ENCODE data around the gene SPATA3. TPM values are rescaled to one million over a fixed set of nuclear protein-coding genes. Genes with fewer than 3 reads are reported as not detected.

Gene SPATA3
- total and polyA plus RNA-seq, 2 of the 13 experiments (the other 11 are each of a cell fraction or from before 2014, with no cell fraction given) = not detected

DNA sequence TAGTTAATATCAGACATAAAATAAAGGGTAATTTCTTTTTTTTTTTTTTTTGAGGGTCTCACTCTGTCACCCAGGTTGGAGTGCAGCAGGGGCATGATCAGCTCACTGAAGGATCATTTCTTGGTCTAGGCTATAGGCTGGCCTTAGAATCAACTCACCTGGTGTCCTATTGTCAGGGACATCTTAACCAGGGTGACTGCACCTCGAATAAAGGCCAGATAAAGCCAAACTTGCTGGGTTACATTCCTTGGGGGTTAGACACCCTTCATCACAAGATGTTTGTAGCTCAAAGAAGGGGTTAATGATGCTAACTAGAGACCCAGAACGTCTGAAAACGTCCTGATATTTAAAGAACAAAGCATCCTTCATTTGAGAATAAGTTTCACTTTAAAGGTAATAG lies 17.9 kb downstream of the SPATA3 start:
- Histone ChIP-seq H3K36me3 (replicated peaks in 1 of 2; ENCODE audit: control insufficient read depth in 1 of 2, insufficient read depth in 2 of 2, low read length in 2 of 2) (no peaks in the 10 kb centered on the region), H2AFZ (ENCODE audit: low read length) (no peak overlapping the region), H3K9me3 (ENCODE audit: low read length) (no peaks in the 10 kb centered on the region), H3K4me1 (ENCODE audit: insufficient read depth, low read length) (peaks cover 23% of the 10 kb centered on the region; the same call in 1 of the 2 replicates), H3K4me2 (ENCODE audit: low read depth, low read length) (no peak overlapping the region), H3K79me2 (ENCODE audit: insufficient read depth, low read length) (no peaks in the 10 kb centered on the region), H3K27ac (ENCODE audit: extremely low read length, insufficient read depth, low read length) (no peak overlapping the region), H3K9ac (ENCODE audit: insufficient read depth, low read depth, low read length) (no peak overlapping the region), H4K20me1 (ENCODE audit: insufficient read depth, low read length) (no peaks in the 10 kb centered on the region), H3K27me3 (ENCODE audit: control insufficient read depth in 1 of 2, insufficient read depth in 2 of 2, low read length in 2 of 2) (peaks cover under 1 to 55% of the 10 kb centered on the region in 2 experiments; a peak in 4 of 5 replicates), H3K4me3 (replicated peaks in 1 of 3; ENCODE audit: insufficient read depth in 1 of 3, low read depth in 2 of 3, low read length in 3 of 3) (no peak overlapping the region)
- in situ Hi-C loops (cut with HindIII; ENCODE audit: extremely low pct_ligation_motif_present, low pct_unique_long_range_greater_than_20kb) = no loop called here
- WGBS (ENCODE audit: low lambda C conversion rate) = 19% methylated on average over 3 of the region's 3 CpGs
- DNase-seq (ENCODE audit: low spot score) = no peak
- intact Hi-C loops (cut with micrococcal nuclease; ENCODE audit: unreplicated experiment) = no loop called here
- TF ChIP-seq, protein P1, sequence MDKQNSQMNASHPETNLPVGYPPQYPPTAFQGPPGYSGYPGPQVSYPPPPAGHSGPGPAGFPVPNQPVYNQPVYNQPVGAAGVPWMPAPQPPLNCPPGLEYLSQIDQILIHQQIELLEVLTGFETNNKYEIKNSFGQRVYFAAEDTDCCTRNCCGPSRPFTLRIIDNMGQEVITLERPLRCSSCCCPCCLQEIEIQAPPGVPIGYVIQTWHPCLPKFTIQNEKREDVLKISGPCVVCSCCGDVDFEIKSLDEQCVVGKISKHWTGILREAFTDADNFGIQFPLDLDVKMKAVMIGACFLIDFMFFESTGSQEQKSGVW (CRISPR knock-in tag; IDR thresholded peaks at IDR 0.05; ENCODE audit: borderline replicate concordance) = no peak
- TF ChIP-seq FOSL2 (CRISPR knock-in tag; IDR thresholded peaks at IDR 0.05) = no peak
- no peak for TF ChIP-seq NONO (IDR thresholded peaks at IDR 0.05)
- TF ChIP-seq NONO (CRISPR knock-in tag; conservative IDR thresholded peaks at IDR 0.05) = no peak
- no peak for TF ChIP-seq ZFP36L1 (CRISPR knock-in tag; IDR thresholded peaks at IDR 0.05)
- TF ChIP-seq ZNF615 (CRISPR knock-in tag; IDR thresholded peaks at IDR 0.05; ENCODE audit: borderline replicate concordance) = no peak
- no peak for TF ChIP-seq CC2D1A (CRISPR knock-in tag; IDR thresholded peaks at IDR 0.05)
- no peak for TF ChIP-seq SYNCRIP (IDR thresholded peaks at IDR 0.05; ENCODE audit: insufficient read depth, low read depth, low read length)
- TF ChIP-seq SSRP1 (CRISPR knock-in tag; IDR thresholded peaks at IDR 0.05) = no peak
- no TSS peak for BruUV-seq (replicated peaks)
- POLR2A ChIA-PET = no interaction called here
- FAIRE-seq = no peak
- ATAC-seq = no peak
- CTCF ChIA-PET (ENCODE audit: low intra/inter-chr PET ratio, low total read pairs) = no interaction called here

- H3K9me3 ChIP-seq (ENCODE audit: low read length) = no peaks in the 10 kb centered on the region
- H3K4me2 ChIP-seq (ENCODE audit: low read depth, low read length) = peak overlapping the region; percentile 8; the same call in 1 of the 2 replicates
- no TSS peak for BruUV-seq (replicated peaks)
- peaks cover 0 to 38% of the 10 kb centered on the region in 2 experiments; a peak in 4 of 5 replicates for H3K27me3 ChIP-seq (ENCODE audit: control insufficient read depth in 1 of 2, insufficient read depth in 2 of 2, low read length in 2 of 2)
- CTCF ChIA-PET (ENCODE audit: low intra/inter-chr PET ratio, low total read pairs) = no interaction called here
- in situ Hi-C loops (cut with HindIII; ENCODE audit: extremely low pct_ligation_motif_present, low pct_unique_long_range_greater_than_20kb) (no loop called here), intact Hi-C loops (cut with micrococcal nuclease; ENCODE audit: unreplicated experiment) (no loop called here)
- no peak overlapping the region for H2AFZ ChIP-seq (ENCODE audit: low read length)
- H3K36me3 ChIP-seq (replicated peaks in 1 of 2; ENCODE audit: control insufficient read depth in 1 of 2, insufficient read depth in 2 of 2, low read length in 2 of 2) = no peaks in the 10 kb centered on the region
- FAIRE-seq (no peak), DNase-seq (ENCODE audit: low spot score) (no peak), ATAC-seq (peak; percentile 69)
- WGBS (ENCODE audit: low lambda C conversion rate) = 13% methylated on average over 6 of the region's 7 CpGs
- peaks cover 11% of the 10 kb centered on the region; the same call in 1 of the 2 replicates for H3K4me1 ChIP-seq (ENCODE audit: insufficient read depth, low read length)
- no peaks in the 10 kb centered on the region for H4K20me1 ChIP-seq (ENCODE audit: insufficient read depth, low read length)
- no peak overlapping the region for H3K27ac ChIP-seq (ENCODE audit: extremely low read length, insufficient read depth, low read length)
- no peak overlapping the region for H3K4me3 ChIP-seq (replicated peaks in 1 of 3; ENCODE audit: insufficient read depth in 1 of 3, low read depth in 2 of 3, low read length in 3 of 3)
- POLR2A ChIA-PET = interaction anchor here (0.9 to 3.4 kb wide), 3 partner anchors 8 to 36 kb away, joined by 3 to 41 read pairs (median 5); no protein-coding TSS in a partner anchor
- no peak overlapping the region for H3K9ac ChIP-seq (ENCODE audit: insufficient read depth, low read depth, low read length)
- H3K79me2 ChIP-seq (ENCODE audit: insufficient read depth, low read length) = no peaks in the 10 kb centered on the region
- no peak for TF ChIP-seq ETV6 (CRISPR knock-in tag; conservative IDR thresholded peaks at IDR 0.05)
- no peak for TF ChIP-seq HOXD1 (CRISPR knock-in tag; IDR thresholded peaks at IDR 0.05)
- no peak for TF ChIP-seq ZNF367 (CRISPR knock-in tag; IDR thresholded peaks at IDR 0.05; ENCODE audit: borderline replicate concordance)
- TF ChIP-seq PRDM15 (CRISPR knock-in tag; IDR thresholded peaks at IDR 0.05) = peak; percentile 83
Observed at GRCh38 chr2:231015478-231015877, 19.6 kb downstream of the SPATA3 start.
